ENCODE data around the gene ANKRD9.

DNA sequence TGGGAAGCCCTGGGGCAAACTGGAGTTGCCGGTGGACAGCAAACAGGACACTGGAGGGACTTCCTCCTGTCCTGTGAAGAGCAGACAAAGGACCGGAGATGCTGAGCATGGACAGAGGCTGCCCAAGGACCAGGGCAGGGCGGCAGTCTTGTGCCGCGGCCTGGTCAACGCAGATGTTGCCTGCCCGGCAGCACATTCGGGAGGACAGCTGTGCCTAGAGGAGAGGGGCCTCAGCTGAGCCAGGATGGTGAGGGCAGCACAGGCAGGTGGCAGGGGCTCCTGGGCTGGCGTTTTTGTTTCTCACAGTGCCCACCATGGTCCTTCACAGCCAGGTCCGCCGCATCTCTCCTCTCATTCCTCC lies 13.3 kb downstream of the ANKRD9 start:
- TF ChIP-seq POLR2AphosphoS5 (IDR thresholded peaks at IDR 0.05; ENCODE audit: insufficient read depth in 1 of 2, low read depth in 1 of 2) (no peak), POLR2A (IDR thresholded peaks at IDR 0.05) (no peak)
